K562 (cell line): ENCODE data around the gene TAL1. TPM values are rescaled to one million over a fixed set of nuclear protein-coding genes. Genes with fewer than 3 reads are reported as not detected.

ENCODE experiments used
- ATAC-seq: fragments of 200-7000 bp; cut with Tn5 transposase; 3 replicates; pipeline ENCODE4 v1.9.1; 2020; ENCODE audit warnings: moderate library complexity
- BruUV-seq: library from RNA; stranded (reverse); fragments of 400-500 nt; replicated peaks from 2 replicates; lab custom pipeline; 2021; lab: Mats Ljungman, UMichigan
- CTCF ChIA-PET: fragments of 300-600 bp; formaldehyde crosslinking; extraction: SDS; loops from one replicate; lab custom pipeline; 2021; ENCODE audit warnings: low intra/inter-chr PET ratio; lab: Yijun Ruan, JAX
- POLR2A ChIA-PET: fragments of 300-600, 350-650 bp; sonication (Branson Sonifier 250); formaldehyde crosslinking; extraction: SDS; loops from one replicate; lab custom pipeline; 2021; ENCODE audit warnings: antibody characterized with exemption, inconsistent platforms; lab: Yijun Ruan, JAX
- DNase-seq, 4 experiments: peaks; one replicate each; pipeline versions ENCODE4 v3.0.0 to v3.0.0-alpha.2; 2011 to 2018; ENCODE audit warnings: low spot score in 3 of 4, mixed read lengths in 3 of 4; ENCODE audit errors: extremely low read depth in 1 of 4
- FAIRE-seq: peaks from 2 replicates; lab custom pipeline; 2011; peaks lifted over from hg19 to GRCh38; lab: Jason Lieb, UNC
- H2AFZ ChIP-seq: 2 replicates; pipeline ENCODE4 v1.6.0; 2011; ENCODE audit warnings: low read depth, low read length, control low read depth, inconsistent platforms
- H3K27ac ChIP-seq: fragments of 200-600 bp; 3 replicates; pipeline ENCODE4 v1.8.0; 2011; ENCODE audit warnings: low read depth, mild to moderate bottlenecking, control low read depth, inconsistent platforms, low read length, moderate library complexity, mixed read lengths; ENCODE audit errors: extremely low read depth
- H3K27me3 ChIP-seq, 2 experiments: fragments of 300-600 bp in 1 of 2; 2 replicates in 1 of 2; 3 replicates in 1 of 2; pipeline versions ENCODE4 v1.6.0 to v1.8.0; 2011; ENCODE audit warnings: inconsistent platforms in 2 of 2, low read length in 2 of 2, mild to moderate bottlenecking in 1 of 2, mixed read lengths in 1 of 2, moderate library complexity in 1 of 2; ENCODE audit not compliant: control insufficient read depth in 2 of 2, insufficient read depth in 2 of 2
- H3K36me3 ChIP-seq: fragments of 300-600 bp; 3 replicates; pipeline ENCODE4 v1.8.0; 2011; ENCODE audit warnings: mild to moderate bottlenecking, low read length, inconsistent platforms; ENCODE audit not compliant: control insufficient read depth, insufficient read depth
- H3K4me1 ChIP-seq, 2 experiments: fragments of 200-600 bp in 1 of 2; replicated peaks in 1 of 2; 2 replicates in 1 of 2; 3 replicates in 1 of 2; pipeline versions ENCODE4 v1.5.1 to v1.8.0; 2011; ENCODE audit warnings: inconsistent platforms in 2 of 2, low read length in 2 of 2, mild to moderate bottlenecking in 1 of 2, mixed read lengths in 1 of 2, moderate library complexity in 1 of 2; ENCODE audit not compliant: control insufficient read depth in 2 of 2, insufficient read depth in 2 of 2
- H3K4me2 ChIP-seq: 2 replicates; pipeline ENCODE4 v1.6.1; 2011; ENCODE audit warnings: low read length, control low read depth, inconsistent platforms, mixed read lengths; ENCODE audit not compliant: insufficient read depth
- H3K4me3 ChIP-seq: fragments of 200-600 bp; sonication (generic), shearing (Covaris generic); 2 replicates; pipeline ENCODE4 v1.5.1; 2016; ENCODE audit warnings: control low read depth, inconsistent platforms
- H3K79me2 ChIP-seq: fragments of 200-600 bp; 3 replicates; pipeline ENCODE4 v1.8.0; 2011; ENCODE audit warnings: low read length, inconsistent platforms; ENCODE audit not compliant: control insufficient read depth, insufficient read depth
- H3K9ac ChIP-seq, 2 experiments: 2 replicates each; pipeline versions ENCODE4 v1.6.0 to v1.6.1; 2011; ENCODE audit warnings: low read depth in 2 of 2, low read length in 2 of 2, control low read depth in 1 of 2, inconsistent platforms in 1 of 2, mild to moderate bottlenecking in 1 of 2, mixed read lengths in 1 of 2; ENCODE audit not compliant: insufficient read depth in 1 of 2
- H3K9me1 ChIP-seq: one replicate; pipeline ENCODE4 v1.6.0; 2011; ENCODE audit warnings: inconsistent platforms, mild to moderate bottlenecking, low read length, moderate library complexity; ENCODE audit not compliant: control insufficient read depth, insufficient read depth
- H3K9me3 ChIP-seq: replicated peaks from 2 replicates; pipeline ENCODE4 v1.5.1; 2011; ENCODE audit warnings: low read depth, low read length, inconsistent platforms; ENCODE audit not compliant: control insufficient read depth, insufficient read depth
- H4K20me1 ChIP-seq: replicated peaks from 2 replicates; pipeline ENCODE4 v1.6.1; 2011; ENCODE audit warnings: low read length, inconsistent platforms, mixed read lengths; ENCODE audit not compliant: control insufficient read depth, insufficient read depth
- DEAF1 ChIP-seq: fragments of 450-650 bp; formaldehyde crosslinking; IDR thresholded peaks from 2 replicates; pipeline ENCODE4 v1.4.0; 2020; ENCODE audit warnings: mild to moderate bottlenecking, moderate library complexity
- HLTF ChIP-seq: fragments of 450-650 bp; IDR thresholded peaks from 2 replicates; pipeline ENCODE4 v1.6.1; 2016
- HNRNPUL1 ChIP-seq: fragments of 200-400 bp; formaldehyde crosslinking; IDR thresholded peaks from 2 replicates; pipeline ENCODE4 v1.6.1; 2017; ENCODE audit warnings: low read length
- MAZ ChIP-seq, 2 experiments: fragments of 450-650 bp in 1 of 2; sonication (generic) in 1 of 2; formaldehyde crosslinking; IDR thresholded peaks in 1 of 2; conservative IDR thresholded peaks in 1 of 2; 2 replicates each; pipeline versions ENCODE4 v1.4.0 to v1.5.0; 2020; ENCODE audit warnings: mild to moderate bottlenecking in 1 of 2, missing genetic modification reagents in 1 of 2
- POLR3A ChIP-seq: IDR thresholded peaks from 2 replicates; pipeline ENCODE4 v1.6.1; 2011; ENCODE audit warnings: borderline replicate concordance, mild to moderate bottlenecking, moderate library complexity; ENCODE audit not compliant: insufficient read length, insufficient read depth; ENCODE audit errors: extremely low read depth
- SFPQ ChIP-seq: fragments of 200-400 bp; formaldehyde crosslinking; IDR thresholded peaks from 2 replicates; pipeline ENCODE4 v1.6.1; 2017; ENCODE audit warnings: mild to moderate bottlenecking, low read depth, low read length, moderate library complexity
- SIN3A ChIP-seq, 2 experiments: fragments of 150-350 bp in 1 of 2; IDR thresholded peaks; 2 replicates each; pipeline ENCODE4 v1.6.1; 2011 to 2016; ENCODE audit warnings: borderline replicate concordance in 2 of 2, low read depth in 2 of 2, low read length in 2 of 2, mild to moderate bottlenecking in 2 of 2, moderate library complexity in 2 of 2; ENCODE audit not compliant: control insufficient read depth in 1 of 2
- SIX5 ChIP-seq, 2 experiments: IDR thresholded peaks; 2 replicates each; pipeline ENCODE4 v1.6.1; 2011; ENCODE audit warnings: low read length in 2 of 2, borderline replicate concordance in 1 of 2, low read depth in 1 of 2, mild to moderate bottlenecking in 1 of 2, moderate library complexity in 1 of 2; ENCODE audit not compliant: insufficient read depth in 1 of 2
- YBX1 ChIP-seq: fragments of 450-650 bp; IDR thresholded peaks from 2 replicates; pipeline ENCODE4 v1.7.1; 2016; ENCODE audit warnings: mild to moderate bottlenecking
- ZNF133 ChIP-seq: fragments of 250-450 bp; sonication (Bioruptor Pico); IDR thresholded peaks from 2 replicates; pipeline ENCODE4 v1.4.0; 2020; ENCODE audit warnings: mild to moderate bottlenecking
- ZNF449 ChIP-seq: fragments of 250-450 bp; sonication (Bioruptor Pico); IDR thresholded peaks from 2 replicates; pipeline ENCODE4 v1.8.0; 2022; ENCODE audit warnings: moderate library complexity, mild to moderate bottlenecking, inconsistent platforms
- ZNF766 ChIP-seq: fragments of 200-800 bp; sonication (Bioruptor generic); conservative IDR thresholded peaks from 2 replicates; pipeline ENCODE4 v1.6.1; 2016; ENCODE audit warnings: missing genetic modification characterization, missing compliant biosample characterization
- WGBS: fragments of 100-300 bp; shearing (Covaris generic); methylation state at CpG from one replicate; pipeline ENCODE4 v1.1.6; 2016; ENCODE audit warnings: low coverage, mixed read lengths; ENCODE audit not compliant: insufficient coverage; ENCODE audit errors: missing lambda C conversion rate; 5-methylcytosine and 5-hydroxymethylcytosine counted together
- in situ Hi-C: fragments of 300-500 bp; cut with MboI; formaldehyde crosslinking; loops from 4 replicates; pipeline ENCODE4 v1.15.0; 2018; ENCODE audit warnings: inconsistent platforms, mixed read lengths
- intact Hi-C: fragments of 100-400 bp; cut with micrococcal nuclease; formaldehyde crosslinking; loops from 2 replicates; pipeline ENCODE4 v1.14.2; 2022
- polyA plus RNA-seq, 8 experiments: library from polyadenylated mRNA; depleted of rRNA in 4 of 8; stranded (reverse) in 5 of 8; unstranded in 3 of 8; fragments of >200 nt; fragmentation: Nextera tagmentation in 2 of 8; fragmentation: Illumina TruSeq in 1 of 8; extraction: Ambion mirVana in 2 of 8; extraction: Trizol in 1 of 8; gene quantifications; 2 replicates each; pipeline versions ENCODE4 v1.2.1 to v1.2.3, GENCODE V29; 2011 to 2014; ENCODE audit warnings: inconsistent platforms in 1 of 8, missing spikeins in 1 of 8
- total RNA-seq, 7 experiments: library from RNA; depleted of rRNA in 6 of 7; stranded (reverse); fragments of >200 nt in 6 of 7; fragmentation: Illumina TruSeq in 2 of 7; extraction: Trizol in 2 of 7; gene quantifications; 2 replicates each; pipeline versions ENCODE4 v1.2.1 to v1.2.3, GENCODE V29; 2011 to 2021; ENCODE audit warnings: low replicate concordance in 1 of 7
- TF ChIP-seq, protein P1 (sequence below): fragments of 450-650 bp; IDR thresholded peaks from 2 replicates; pipeline ENCODE4 v1.6.1; 2017; ENCODE audit warnings: antibody characterized with exemption

Gene TAL1
- total and polyA plus RNA-seq, 9 of the 15 experiments (the other 6 are each of a cell fraction or from before 2014, with no cell fraction given) = 18.5 to 106 (median 59.7) TPM

DNA sequence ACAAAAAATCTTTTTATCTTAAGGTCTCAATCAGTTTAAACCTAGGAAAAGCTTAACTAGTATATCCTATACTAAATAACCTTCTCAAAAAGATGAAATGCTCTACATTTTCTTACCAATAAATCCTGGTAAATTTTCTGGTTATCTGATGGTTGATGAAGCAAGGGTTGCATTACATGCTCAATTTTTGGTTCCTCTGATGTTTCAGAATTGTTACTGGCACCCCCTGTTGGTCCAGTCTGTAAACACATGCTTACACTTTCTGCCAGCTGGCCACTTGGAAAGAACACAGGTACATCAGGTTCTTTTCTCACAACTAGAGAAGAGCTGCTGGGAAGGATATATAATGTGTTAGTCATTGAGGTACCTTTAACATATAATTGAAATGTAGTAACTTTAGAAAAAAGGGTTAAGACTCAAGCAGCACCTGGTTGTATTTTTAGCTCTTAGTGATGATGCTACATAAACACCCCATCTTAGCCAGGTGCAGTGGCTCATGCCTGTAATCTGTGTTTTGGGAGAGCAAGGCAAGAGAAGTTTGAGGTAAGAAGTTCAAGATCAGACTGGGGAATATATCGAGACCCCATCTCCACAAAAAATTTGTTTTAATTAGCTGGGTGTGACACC, 30.9 kb upstream of the TAL1 start:
- peaks cover 85% of the 10 kb centered on the region for H3K36me3 ChIP-seq
- H3K9me3 ChIP-seq = no peaks in the 10 kb centered on the region
- FAIRE-seq (peak; percentile 88), ATAC-seq (peak; percentile 91), DNase-seq (peak; percentile 68 to 82 (median 74))
- BruUV-seq = no TSS peak
- intact Hi-C loops (loop anchor here (1.0 to 5.0 kb wide), 3 partner anchors 36 to 84 kb away; no protein-coding TSS in a partner anchor), in situ Hi-C loops (loop anchor here (5.0 kb wide), 1 partner anchor 71 kb away; the partner anchor contains the start of gene PDZK1IP1)
- no peaks in the 10 kb centered on the region for H3K27me3 ChIP-seq
- H3K79me2 ChIP-seq = peaks cover 5% of the 10 kb centered on the region; the same call in 1 of the 3 replicates
- 36% methylated on average over 1 of the region's 1 CpG for WGBS
- no peaks in the 10 kb centered on the region for H3K4me1 ChIP-seq
- no peaks in the 10 kb centered on the region for H4K20me1 ChIP-seq
- H3K9ac ChIP-seq = no peak overlapping the region
- no peaks in the 10 kb centered on the region for H3K9me1 ChIP-seq
- H3K4me3 ChIP-seq = no peak overlapping the region
- CTCF ChIA-PET = interaction anchor here (1.4 to 3.9 kb wide), 3 partner anchors 70 to 88 kb away, joined by 3 to 44 read pairs (median 28); no protein-coding TSS in a partner anchor
- no peak overlapping the region for H2AFZ ChIP-seq
- POLR2A ChIA-PET = interaction anchor here (0.6 to 5.0 kb wide), 20 partner anchors 10 to 83 kb away, joined by 3 to 44 read pairs (median 4); partner anchors contain the start of genes CMPK1 and STIL
- H3K4me2 ChIP-seq = no peak overlapping the region
- no peak overlapping the region for H3K27ac ChIP-seq
- TF ChIP-seq, protein P1, sequence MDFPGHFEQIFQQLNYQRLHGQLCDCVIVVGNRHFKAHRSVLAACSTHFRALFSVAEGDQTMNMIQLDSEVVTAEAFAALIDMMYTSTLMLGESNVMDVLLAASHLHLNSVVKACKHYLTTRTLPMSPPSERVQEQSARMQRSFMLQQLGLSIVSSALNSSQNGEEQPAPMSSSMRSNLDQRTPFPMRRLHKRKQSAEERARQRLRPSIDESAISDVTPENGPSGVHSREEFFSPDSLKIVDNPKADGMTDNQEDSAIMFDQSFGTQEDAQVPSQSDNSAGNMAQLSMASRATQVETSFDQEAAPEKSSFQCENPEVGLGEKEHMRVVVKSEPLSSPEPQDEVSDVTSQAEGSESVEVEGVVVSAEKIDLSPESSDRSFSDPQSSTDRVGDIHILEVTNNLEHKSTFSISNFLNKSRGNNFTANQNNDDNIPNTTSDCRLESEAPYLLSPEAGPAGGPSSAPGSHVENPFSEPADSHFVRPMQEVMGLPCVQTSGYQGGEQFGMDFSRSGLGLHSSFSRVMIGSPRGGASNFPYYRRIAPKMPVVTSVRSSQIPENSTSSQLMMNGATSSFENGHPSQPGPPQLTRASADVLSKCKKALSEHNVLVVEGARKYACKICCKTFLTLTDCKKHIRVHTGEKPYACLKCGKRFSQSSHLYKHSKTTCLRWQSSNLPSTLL = no peak
- peak in 1 of 2 experiments; percentile 34; a peak in 1 of 4 replicates for TF ChIP-seq MAZ (CRISPR knock-in tag; conservative IDR thresholded peaks at IDR 0.05 in 1 of 2, IDR thresholded peaks at IDR 0.05 in 1 of 2)
- TF ChIP-seq ZNF449 (CRISPR knock-in tag) = no peak
- TF ChIP-seq SIN3A (IDR thresholded peaks at IDR 0.05; ENCODE audit: borderline replicate concordance in 2 of 2, control insufficient read depth in 1 of 2, low read depth in 2 of 2, low read length in 2 of 2) = no peak
- no peak for TF ChIP-seq POLR3A
- no peak for TF ChIP-seq YBX1
- no peak for TF ChIP-seq SIX5 (IDR thresholded peaks at IDR 0.05; ENCODE audit: borderline replicate concordance in 1 of 2, insufficient read depth in 1 of 2, low read depth in 1 of 2, low read length in 2 of 2)
- TF ChIP-seq SFPQ = no peak
- TF ChIP-seq HLTF = no peak
- no peak for TF ChIP-seq HNRNPUL1
- no peak for TF ChIP-seq ZNF766 (CRISPR knock-in tag)
- TF ChIP-seq DEAF1 = peak; percentile 91
- TF ChIP-seq ZNF133 (CRISPR knock-in tag) = no peak
